Stomach (tissue), 9 donors: Measurements from ENCODE around the gene HOXB7. TPM values are rescaled to one million over a fixed set of nuclear protein-coding genes. Genes with fewer than 3 reads are reported as not detected.
A peak's percentile ranks its signal among the peaks of the same experiment; 100 is the strongest.

Experiments
- DNase-seq, 2 donors: peaks; one replicate each; pipeline versions ENCODE4 v3.0.0 to v3.0.0-alpha.2; 2013 to 2019
- H3K27ac ChIP-seq, 5 donors: fragments of 200-600 bp in 4 of 5; sonication (generic) in 4 of 5; one replicate each; pipeline ENCODE4 v1.5.1; 2013 to 2019; ENCODE audit warnings: mild to moderate bottlenecking in 1 of 5, moderate library complexity in 1 of 5
- H3K27me3 ChIP-seq, 3 donors: fragments of 200-600 bp; sonication (generic); one replicate each; pipeline ENCODE4 v1.5.1; 2017 to 2019; ENCODE audit warnings: mixed run types in 1 of 3
- H3K36me3 ChIP-seq, 4 donors: fragments of 200-600 bp; sonication (generic); 1 replicate in 3 of 4; 2 replicates in 1 of 4; pipeline ENCODE4 v1.5.1; 2016 to 2019
- H3K4me1 ChIP-seq, 4 donors: fragments of 200-600 bp; sonication (generic); one replicate each; pipeline ENCODE4 v1.5.1; 2016 to 2019
- H3K4me3 ChIP-seq, 4 donors: fragments of 200-600 bp; sonication (generic) in 3 of 4; one replicate each; pipeline ENCODE4 v1.5.1; 2016 to 2019; ENCODE audit warnings: mild to moderate bottlenecking in 1 of 4
- H3K9me3 ChIP-seq, 4 donors: fragments of 200-600 bp; sonication (generic); one replicate each; pipeline ENCODE4 v1.5.1; 2016 to 2019
- EP300 ChIP-seq: sonication (generic); formaldehyde crosslinking; IDR thresholded peaks from one replicate; pipeline ENCODE4 v1.6.1; 2017; ENCODE audit warnings: antibody characterized with exemption
- POLR2A ChIP-seq, 4 donors: fragments of 450-650 bp; IDR thresholded peaks; one replicate each; pipeline ENCODE4 v1.6.1; 2016; ENCODE audit warnings: antibody characterized with exemption in 4 of 4, control low read depth in 2 of 4, mild to moderate bottlenecking in 1 of 4, moderate library complexity in 1 of 4
- POLR2AphosphoS5 ChIP-seq, 3 donors: sonication (generic); formaldehyde crosslinking; IDR thresholded peaks; one replicate each; pipeline ENCODE4 v1.6.1; 2016; ENCODE audit warnings: antibody characterized with exemption in 3 of 3
- WGBS, 5 donors: extraction: QIAGEN DNeasy Blood & Tissue Kit in 3 of 5; methylation state at CpG; one replicate each; pipeline versions ENCODE4 v1.1.5 to v1.1.7; 2013 to 2018; 5-methylcytosine and 5-hydroxymethylcytosine counted together
- intact Hi-C: fragments of 100-400 bp; cut with DNase I; formaldehyde crosslinking; loops from one replicate; pipeline ENCODE4 v1.15.1; 2023; ENCODE audit warnings: low total_unique reads
- polyA plus RNA-seq, 3 donors: library from polyadenylated mRNA; stranded (reverse); fragments of 200-250 nt; gene quantifications; one replicate each; pipeline ENCODE4 v1.2.3, GENCODE V29; 2013
- total RNA-seq, 5 donors: library from RNA; depleted of rRNA; stranded (reverse); fragments of >200 nt; gene quantifications; one replicate each; pipeline versions ENCODE4 v1.1.0 to v1.2.3, GENCODE V29; 2014 to 2016
- TF ChIP-seq, protein P1 (sequence below), 7 experiments: fragments of 450-650 bp in 4 of 7; fragments of 200-600 bp in 3 of 7; sonication (generic) in 3 of 7; IDR thresholded peaks; one replicate each; pipeline ENCODE4 v1.5.1; 2016 to 2019; ENCODE audit warnings: antibody characterized with exemption in 7 of 7, control low read depth in 2 of 7, mild to moderate bottlenecking in 1 of 7
- donor health status: healthy with polysubstance abuse.
- donor health status: Bipolar disorder and iron deficiency.
- donor health status: healthy.

Gene HOXB7
- total and polyA plus RNA-seq, 8 donors: 1.0 to 16.5 (median 2.6) TPM

GRCh38 chr17:48605409-48605919 lies 5.4 kb downstream of the HOXB7 start:
- no peak for TF ChIP-seq EP300
- TF ChIP-seq POLR2A (IDR thresholded peaks at IDR 0.05): no peak
- TF ChIP-seq, protein P1, sequence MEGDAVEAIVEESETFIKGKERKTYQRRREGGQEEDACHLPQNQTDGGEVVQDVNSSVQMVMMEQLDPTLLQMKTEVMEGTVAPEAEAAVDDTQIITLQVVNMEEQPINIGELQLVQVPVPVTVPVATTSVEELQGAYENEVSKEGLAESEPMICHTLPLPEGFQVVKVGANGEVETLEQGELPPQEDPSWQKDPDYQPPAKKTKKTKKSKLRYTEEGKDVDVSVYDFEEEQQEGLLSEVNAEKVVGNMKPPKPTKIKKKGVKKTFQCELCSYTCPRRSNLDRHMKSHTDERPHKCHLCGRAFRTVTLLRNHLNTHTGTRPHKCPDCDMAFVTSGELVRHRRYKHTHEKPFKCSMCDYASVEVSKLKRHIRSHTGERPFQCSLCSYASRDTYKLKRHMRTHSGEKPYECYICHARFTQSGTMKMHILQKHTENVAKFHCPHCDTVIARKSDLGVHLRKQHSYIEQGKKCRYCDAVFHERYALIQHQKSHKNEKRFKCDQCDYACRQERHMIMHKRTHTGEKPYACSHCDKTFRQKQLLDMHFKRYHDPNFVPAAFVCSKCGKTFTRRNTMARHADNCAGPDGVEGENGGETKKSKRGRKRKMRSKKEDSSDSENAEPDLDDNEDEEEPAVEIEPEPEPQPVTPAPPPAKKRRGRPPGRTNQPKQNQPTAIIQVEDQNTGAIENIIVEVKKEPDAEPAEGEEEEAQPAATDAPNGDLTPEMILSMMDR (IDR thresholded peaks at IDR 0.05): no peak
- TF ChIP-seq POLR2AphosphoS5 (IDR thresholded peaks at IDR 0.05): no peak
- H3K36me3 ChIP-seq: no peaks in the 10 kb centered on the region
- H3K4me1 ChIP-seq: peaks cover 0 to 39% (median 33%) of the 10 kb centered on the region in 4 donors
- DNase-seq: no peak
- peaks cover 0 to 3% (median 0%) of the 10 kb centered on the region in 4 donors for H3K9me3 ChIP-seq
- H3K27ac ChIP-seq: peak overlapping the region in 2 of 5 donors; percentile 81 to 95
- 31 to 68% (median 43%) methylated on average over 10 of the region's 10 CpGs for WGBS, 5 donors
- H3K4me3 ChIP-seq: peak overlapping the region in 2 of 4 donors; percentile 47 to 49
- intact Hi-C loops: no loop called here
- H3K27me3 ChIP-seq: peaks cover 0 to 100% (median 100%) of the 10 kb centered on the region in 3 donors

GRCh38 chr17:48604770-48605329 lies 6.0 kb downstream of the HOXB7 start, which contains the start of gene HOXB6:
Gene HOXB6, minus strand, starts transcription at chr17:48604986. Its CDS starts 6,836 bp downstream, at chr17:48598150.
- intact Hi-C loops: no loop called here
- H3K27ac ChIP-seq: peak within 1 kb of the TSS in 4 of 5 donors; percentile 52 to 95 (median 73)
- no peaks in the 10 kb centered on the region for H3K36me3 ChIP-seq
- TF ChIP-seq POLR2AphosphoS5 (IDR thresholded peaks at IDR 0.05) (peak in 1 of 3 donors; percentile 28), POLR2A (IDR thresholded peaks at IDR 0.05) (no peak)
- TF ChIP-seq, protein P1 (IDR thresholded peaks at IDR 0.05): no peak
- peaks cover 0 to 3% (median 0%) of the 10 kb centered on the region in 4 donors for H3K9me3 ChIP-seq
- peaks cover 0 to 39% (median 27%) of the 10 kb centered on the region in 4 donors for H3K4me1 ChIP-seq
- WGBS, 5 donors: 23 to 42% (median 33%) methylated on average over 16 of the region's 16 CpGs
- H3K27me3 ChIP-seq: peaks cover 0 to 100% (median 100%) of the 10 kb centered on the region in 3 donors
- peak in 1 of 2 donors; percentile 66 for DNase-seq
- peak within 1 kb of the TSS; percentile 25 to 49 (median 43) for H3K4me3 ChIP-seq

DNA sequence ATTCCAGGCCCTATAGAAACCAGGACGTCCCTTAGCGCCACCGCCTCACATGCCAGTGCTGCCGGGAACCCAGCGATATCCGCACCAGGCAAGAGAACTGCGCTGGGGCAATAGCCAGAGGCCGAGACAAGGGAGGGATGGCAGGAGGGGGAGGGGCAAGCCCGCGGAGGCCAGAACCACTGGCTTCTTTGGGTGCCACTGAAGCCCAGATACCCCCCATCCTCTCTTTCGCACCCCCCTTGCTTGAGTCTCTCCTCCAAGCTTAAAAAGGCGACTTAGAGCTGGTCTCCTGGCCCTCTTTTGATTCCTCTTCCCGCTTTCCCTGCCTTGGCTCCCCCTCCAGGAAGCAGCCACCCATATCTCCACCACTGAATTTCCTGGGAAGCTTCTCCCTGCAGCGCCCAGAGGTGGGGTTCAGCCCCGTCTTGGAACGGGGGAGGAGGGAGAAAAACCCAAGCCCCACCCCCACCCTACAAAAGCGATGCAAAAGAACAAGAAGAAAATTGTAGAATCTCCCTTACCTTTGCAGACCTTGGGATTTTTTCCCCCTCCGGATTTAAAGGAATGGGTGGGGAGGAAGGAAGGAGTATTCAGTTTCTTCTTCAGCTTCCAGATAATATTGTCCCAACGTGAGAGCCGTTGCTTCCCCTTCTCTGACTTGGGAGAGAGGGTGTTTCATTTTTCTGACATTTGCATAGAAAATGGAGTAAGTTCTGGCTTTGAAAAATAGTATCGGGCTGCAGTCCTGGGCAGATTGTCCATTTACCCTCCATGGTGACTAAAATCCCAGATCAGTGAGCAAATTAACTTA lies 6.7 kb downstream of the HOXB7 start:
- Histone ChIP-seq H3K4me3 (peak overlapping the region; percentile 25 to 49 (median 43)), H3K4me1 (peaks cover 0 to 39% (median 25%) of the 10 kb centered on the region in 4 donors), H3K27ac (peak overlapping the region in 4 of 5 donors; percentile 52 to 95 (median 73)), H3K36me3 (no peaks in the 10 kb centered on the region), H3K27me3 (peaks cover 0 to 100% (median 100%) of the 10 kb centered on the region in 3 donors), H3K9me3 (peaks cover 0 to 3% (median 0%) of the 10 kb centered on the region in 4 donors)
- TF ChIP-seq EP300 (no peak), POLR2AphosphoS5 (IDR thresholded peaks at IDR 0.05) (peak in 1 of 3 donors; percentile 24)
- DNase-seq: no peak
- WGBS, 5 donors: 13 to 39% (median 20%) methylated on average over 20 to 21 of the region's 21 CpGs
- intact Hi-C loops: no loop called here

GRCh38 chr17:48601539-48602425 lies 9.0 kb downstream of the HOXB7 start:
- peak overlapping the region; percentile 25 to 49 (median 43) for H3K4me3 ChIP-seq
- WGBS, 5 donors: 19 to 47% (median 24%) methylated on average over 26 to 35 of the region's 35 CpGs

More at GRCh38 chr17:48601539-48602425, 9.0 kb downstream of the HOXB7 start:
- peak in 1 of 2 donors; percentile 55 for DNase-seq
- Histone ChIP-seq H3K27me3 (peaks cover 0 to 100% (median 99%) of the 10 kb centered on the region in 3 donors), H3K9me3 (peaks cover 0 to 3% (median 0%) of the 10 kb centered on the region in 4 donors), H3K27ac (peak overlapping the region in 2 of 5 donors; percentile 81 to 95), H3K4me1 (peaks cover 0 to 62% (median 42%) of the 10 kb centered on the region in 4 donors), H3K36me3 (no peaks in the 10 kb centered on the region)
- intact Hi-C loops: no loop called here
- TF ChIP-seq POLR2AphosphoS5 (IDR thresholded peaks at IDR 0.05) (no peak), EP300 (no peak), POLR2A (IDR thresholded peaks at IDR 0.05) (no peak)
- TF ChIP-seq, protein P1 (IDR thresholded peaks at IDR 0.05): no peak
